HEK293 (cell line): ENCODE results near the gene LRCH1.

Experiments
- CTCF ChIA-PET: fragments of 350-600 bp; formaldehyde crosslinking; extraction: SDS; loops from one replicate; lab custom pipeline; 2021; ENCODE audit warnings: antibody characterized with exemption; lab: Yijun Ruan, JAX
- POLR2A ChIA-PET: fragments of 300-600 bp; formaldehyde crosslinking; extraction: SDS; loops from one replicate; lab custom pipeline; 2020; ENCODE audit warnings: antibody characterized with exemption, inconsistent platforms; lab: Yijun Ruan, JAX
- H3K27ac ChIP-seq: fragments of 200-500 bp; sonication (Bioruptor generic); 2 replicates; pipeline ENCODE4 v1.5.1; 2014; ENCODE audit warnings: low read depth, low read length, control low read depth, inconsistent platforms; ENCODE audit errors: extremely low read depth
- H3K36me3 ChIP-seq, 2 experiments: fragments of 200-500 bp in 1 of 2; sonication (Bioruptor generic) in 1 of 2; 1 replicate in 1 of 2; 2 replicates in 1 of 2; pipeline ENCODE4 v1.5.1; 2014 to 2017; ENCODE audit warnings: inconsistent platforms in 2 of 2, low read length in 2 of 2; ENCODE audit not compliant: control insufficient read depth in 2 of 2, insufficient read depth in 1 of 2
- H3K4me1 ChIP-seq: fragments of 200-500 bp; sonication (Bioruptor generic); 2 replicates; pipeline ENCODE4 v1.5.1; 2014; ENCODE audit warnings: mild to moderate bottlenecking, low read length, inconsistent platforms; ENCODE audit not compliant: control insufficient read depth, insufficient read depth
- H3K4me3 ChIP-seq: 2 replicates; pipeline ENCODE4 v1.5.1; 2011; ENCODE audit warnings: low read depth, mild to moderate bottlenecking, control low read depth, low read length, moderate library complexity
- H3K9me3 ChIP-seq: fragments of 200-500 bp; sonication (Bioruptor generic); 2 replicates; pipeline ENCODE4 v1.5.1; 2014; ENCODE audit warnings: low read depth, low read length, inconsistent platforms; ENCODE audit not compliant: control insufficient read depth, insufficient read depth
- AEBP2 ChIP-seq: fragments of 450-650 bp; formaldehyde crosslinking; IDR thresholded peaks from 2 replicates; pipeline ENCODE4 v1.5.1; 2016; ENCODE audit warnings: missing biosample characterization, missing genetic modification characterization, borderline replicate concordance
- CTCF ChIP-seq: fragments of 450-650 bp; formaldehyde crosslinking; IDR thresholded peaks from 2 replicates; pipeline ENCODE4 v1.5.1; 2016; ENCODE audit warnings: missing biosample characterization, missing genetic modification characterization
- FEZF1 ChIP-seq: fragments of 450-650 bp; formaldehyde crosslinking; IDR thresholded peaks from 2 replicates; pipeline ENCODE4 v1.5.1; 2016; ENCODE audit warnings: missing biosample characterization, missing genetic modification characterization
- KLF16 ChIP-seq: fragments of 450-650 bp; formaldehyde crosslinking; IDR thresholded peaks from 2 replicates; pipeline ENCODE4 v1.5.1; 2017; ENCODE audit warnings: missing biosample characterization, missing genetic modification characterization
- TSHZ1 ChIP-seq: fragments of 450-650 bp; formaldehyde crosslinking; IDR thresholded peaks from 2 replicates; pipeline ENCODE4 v1.5.1; 2016; ENCODE audit warnings: missing biosample characterization, missing genetic modification characterization, borderline replicate concordance
- ZFP41 ChIP-seq: fragments of 450-650 bp; formaldehyde crosslinking; IDR thresholded peaks from 2 replicates; pipeline ENCODE4 v1.5.1; 2016; ENCODE audit warnings: missing biosample characterization, missing genetic modification characterization, borderline replicate concordance
- ZNF184 ChIP-seq: fragments of 450-650 bp; IDR thresholded peaks from 2 replicates; pipeline ENCODE4 v1.5.1; 2018; ENCODE audit warnings: missing biosample characterization, mild to moderate bottlenecking, missing genetic modification characterization
- ZNF366 ChIP-seq: fragments of 450-650 bp; formaldehyde crosslinking; conservative IDR thresholded peaks from 2 replicates; pipeline ENCODE4 v1.5.1; 2016; ENCODE audit warnings: missing biosample characterization, missing genetic modification characterization
- ZNF510 ChIP-seq: fragments of 450-650 bp; formaldehyde crosslinking; IDR thresholded peaks from 2 replicates; pipeline ENCODE4 v1.5.1; 2018; ENCODE audit warnings: mild to moderate bottlenecking, missing genetic modification characterization, missing biosample characterization; ENCODE audit not compliant: insufficient replicate concordance
- ZNF571 ChIP-seq: fragments of 450-650 bp; formaldehyde crosslinking; IDR thresholded peaks from 2 replicates; pipeline ENCODE4 v1.5.0; 2017; ENCODE audit warnings: missing biosample characterization, missing genetic modification characterization
- ZNF600 ChIP-seq: fragments of 450-650 bp; formaldehyde crosslinking; IDR thresholded peaks from 2 replicates; pipeline ENCODE4 v1.5.1; 2016; ENCODE audit warnings: missing biosample characterization, missing genetic modification characterization
- TF ChIP-seq, protein P1 (sequence below): fragments of 450-650 bp; formaldehyde crosslinking; IDR thresholded peaks from 2 replicates; pipeline ENCODE4 v1.5.1; 2016; ENCODE audit warnings: missing biosample characterization, missing genetic modification characterization

Gene LRCH1

DNA sequence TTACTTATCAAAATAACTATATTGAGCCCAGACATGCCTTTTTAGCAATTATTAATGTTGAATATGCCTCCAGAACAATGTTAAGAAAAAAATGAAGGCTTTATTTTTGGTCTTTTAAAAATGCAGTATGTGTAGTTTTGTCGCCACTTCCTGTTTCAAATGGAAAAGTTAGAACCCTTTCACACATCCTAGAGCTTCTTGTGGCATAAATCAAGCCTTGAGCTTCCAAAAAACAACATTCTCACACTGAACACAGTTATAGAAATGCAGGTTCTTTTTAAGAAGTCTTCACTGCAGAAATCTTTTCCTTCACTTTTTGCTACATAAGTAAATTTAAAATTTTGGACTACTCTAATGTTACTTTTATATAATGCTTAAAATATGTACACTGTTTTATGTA lies 135.3 kb downstream of the LRCH1 start:
- Histone ChIP-seq H3K27ac (no peak overlapping the region), H3K4me3 (no peak overlapping the region), H3K4me1 (peaks cover 20% of the 10 kb centered on the region), H3K36me3 (peaks cover 0 to 2% of the 10 kb centered on the region in 2 experiments; a peak in 1 of 3 replicates), H3K9me3 (no peaks in the 10 kb centered on the region)
- ChIA-PET CTCF (no interaction called here), POLR2A (no interaction called here)
- TF ChIP-seq ZNF366 (no peak), KLF16 (no peak), ZNF510 (no peak), FEZF1 (tag by site-specific recombination) (no peak), TSHZ1 (no peak), ZFP41 (tag by site-specific recombination) (no peak), AEBP2 (tag by site-specific recombination) (no peak)
- TF ChIP-seq, protein P1, sequence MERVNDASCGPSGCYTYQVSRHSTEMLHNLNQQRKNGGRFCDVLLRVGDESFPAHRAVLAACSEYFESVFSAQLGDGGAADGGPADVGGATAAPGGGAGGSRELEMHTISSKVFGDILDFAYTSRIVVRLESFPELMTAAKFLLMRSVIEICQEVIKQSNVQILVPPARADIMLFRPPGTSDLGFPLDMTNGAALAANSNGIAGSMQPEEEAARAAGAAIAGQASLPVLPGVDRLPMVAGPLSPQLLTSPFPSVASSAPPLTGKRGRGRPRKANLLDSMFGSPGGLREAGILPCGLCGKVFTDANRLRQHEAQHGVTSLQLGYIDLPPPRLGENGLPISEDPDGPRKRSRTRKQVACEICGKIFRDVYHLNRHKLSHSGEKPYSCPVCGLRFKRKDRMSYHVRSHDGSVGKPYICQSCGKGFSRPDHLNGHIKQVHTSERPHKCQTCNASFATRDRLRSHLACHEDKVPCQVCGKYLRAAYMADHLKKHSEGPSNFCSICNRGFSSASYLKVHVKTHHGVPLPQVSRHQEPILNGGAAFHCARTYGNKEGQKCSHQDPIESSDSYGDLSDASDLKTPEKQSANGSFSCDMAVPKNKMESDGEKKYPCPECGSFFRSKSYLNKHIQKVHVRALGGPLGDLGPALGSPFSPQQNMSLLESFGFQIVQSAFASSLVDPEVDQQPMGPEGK = no peak

GRCh38 chr13:46698014-46698413 lies 145.0 kb downstream of the LRCH1 start:
- TF ChIP-seq ZNF571 (tag by site-specific recombination) (no peak), ZNF184 (tag by site-specific recombination) (no peak)
- H3K4me3 ChIP-seq = no peak overlapping the region
- H3K4me1 ChIP-seq = no peaks in the 10 kb centered on the region
- no peaks in the 10 kb centered on the region for H3K9me3 ChIP-seq
- ChIA-PET POLR2A (interaction anchor here (0.6 kb wide), 1 partner anchor 33 kb away, joined by 3 read pairs; no protein-coding TSS in a partner anchor), CTCF (interaction anchor here (0.6 kb wide), 1 partner anchor 1207 kb away, joined by 5 read pairs; no protein-coding TSS in a partner anchor)
- peaks cover 4 to 55% of the 10 kb centered on the region in 2 experiments; a peak in 1 of 3 replicates for H3K36me3 ChIP-seq
- H3K27ac ChIP-seq = no peak overlapping the region

- Histone ChIP-seq H3K4me3 (no peak overlapping the region), H3K4me1 (no peaks in the 10 kb centered on the region), H3K27ac (no peak overlapping the region), H3K9me3 (no peaks in the 10 kb centered on the region), H3K36me3 (peaks cover 4 to 50% of the 10 kb centered on the region in 2 experiments; a peak in 1 of 3 replicates)
- TF ChIP-seq CTCF (tag by site-specific recombination) (no peak), ZNF600 (tag by site-specific recombination) (peak; percentile 56)
- ChIA-PET POLR2A (no interaction called here), CTCF (no interaction called here)
These were observed 146.0 kb downstream of the LRCH1 start for GRCh38 chr13:46698910-46699460.
